ENCODE measurements around the gene JAG1.

Gene JAG1

GRCh38 chr20:10602221-10602871, 71.5 kb downstream of the JAG1 start (continued):
- TF ChIP-seq ZBTB10 (tag by site-specific recombination; IDR thresholded peaks at IDR 0.05) (no peak), ZNF274 (IDR thresholded peaks at IDR 0.05; ENCODE audit: low read length) (no peak), ZNF274 (tag by site-specific recombination; IDR thresholded peaks at IDR 0.05; ENCODE audit: borderline replicate concordance) (no peak), ZBTB7A (tag by site-specific recombination; IDR thresholded peaks at IDR 0.05; ENCODE audit: low read depth) (no peak)

- Histone ChIP-seq H3K36me3 (ENCODE audit: control insufficient read depth in 2 of 2, insufficient read depth in 1 of 2, low read length in 2 of 2) (peaks cover 0 to 3% of the 10 kb centered on the region in 2 experiments; a peak in 1 of 3 replicates), H3K9me3 (ENCODE audit: control insufficient read depth, insufficient read depth, low read depth, low read length) (no peaks in the 10 kb centered on the region), H3K4me1 (ENCODE audit: control insufficient read depth, insufficient read depth, low read length) (peaks cover 12% of the 10 kb centered on the region), H3K27ac (ENCODE audit: extremely low read depth, low read depth, low read length) (no peak overlapping the region), H3K4me3 (ENCODE audit: low read depth, low read length) (no peak overlapping the region)
- CTCF ChIA-PET = no interaction called here
- TF ChIP-seq ZBTB10 (tag by site-specific recombination; IDR thresholded peaks at IDR 0.05) (no peak), ZNF146 (tag by site-specific recombination; IDR thresholded peaks at IDR 0.05) (no peak), ZNF23 (tag by site-specific recombination; IDR thresholded peaks at IDR 0.05; ENCODE audit: borderline replicate concordance) (no peak), ZNF560 (tag by site-specific recombination; IDR thresholded peaks at IDR 0.05; ENCODE audit: borderline replicate concordance) (no peak), ZNF626 (tag by site-specific recombination; IDR thresholded peaks at IDR 0.05) (no peak), KLF8 (tag by site-specific recombination; IDR thresholded peaks at IDR 0.05) (no peak), BCL11A (tag by site-specific recombination; IDR thresholded peaks at IDR 0.05; ENCODE audit: low read depth) (no peak), CTCF (tag by site-specific recombination; IDR thresholded peaks at IDR 0.05) (no peak), ZNF510 (tag by site-specific recombination; IDR thresholded peaks at IDR 0.05; ENCODE audit: insufficient replicate concordance) (no peak), ZNF174 (tag by site-specific recombination; IDR thresholded peaks at IDR 0.05) (no peak), ZNF354C (tag by site-specific recombination; IDR thresholded peaks at IDR 0.05; ENCODE audit: borderline replicate concordance, low read depth) (no peak), ZNF658 (tag by site-specific recombination; IDR thresholded peaks at IDR 0.05) (no peak), ZNF600 (tag by site-specific recombination; IDR thresholded peaks at IDR 0.05) (no peak)
- POLR2A ChIA-PET = no interaction called here
Observed at GRCh38 chr20:10597637-10598036, 76.2 kb downstream of the JAG1 start.

GRCh38 chr20:10596710-10597121, 77.1 kb downstream of the JAG1 start:
- H3K36me3 ChIP-seq (ENCODE audit: control insufficient read depth in 2 of 2, insufficient read depth in 1 of 2, low read length in 2 of 2) = peaks cover 0 to 1% of the 10 kb centered on the region in 2 experiments; a peak in 1 of 3 replicates
- ChIA-PET CTCF (no interaction called here), POLR2A (no interaction called here)
- H3K4me1 ChIP-seq (ENCODE audit: control insufficient read depth, insufficient read depth, low read length) = peaks cover 12% of the 10 kb centered on the region
- H3K4me3 ChIP-seq (ENCODE audit: low read depth, low read length) = no peak overlapping the region
- no peak for TF ChIP-seq ZNF24 (tag by site-specific recombination; IDR thresholded peaks at IDR 0.05)
- TF ChIP-seq PRDM6 (tag by site-specific recombination; IDR thresholded peaks at IDR 0.05) = peak; percentile 25; the same call in 1 of the 2 replicates
- TF ChIP-seq ZNF121 (tag by site-specific recombination; IDR thresholded peaks at IDR 0.05) = no peak
- H3K9me3 ChIP-seq (ENCODE audit: control insufficient read depth, insufficient read depth, low read depth, low read length) = no peaks in the 10 kb centered on the region
- H3K27ac ChIP-seq (ENCODE audit: extremely low read depth, low read depth, low read length) = no peak overlapping the region

All from HEK293 (cell line).